PFSK-1 (cell line): Measurements from ENCODE around the gene SNX32.

Experiments
- FOXP2 ChIP-seq: optimal IDR thresholded peaks from 2 replicates; pipeline ENCODE3; 2011; ENCODE audit warnings: borderline replicate concordance, control low read depth, inconsistent platforms; ENCODE audit not compliant: insufficient read depth; ENCODE audit errors: extremely low read length, extremely low read depth
- POLR2AphosphoS5 ChIP-seq: IDR thresholded peaks from 2 replicates; pipeline ENCODE4 v1.6.1; 2012; ENCODE audit warnings: low read depth, mild to moderate bottlenecking, control low read depth, low read length, moderate library complexity
- REST ChIP-seq, 2 experiments: IDR thresholded peaks; 2 replicates each; pipeline versions ENCODE4 v1.6.1 to v1.8.0; 2011 to 2012; ENCODE audit warnings: low read depth in 2 of 2, low read length in 2 of 2, control low read depth in 1 of 2, inconsistent platforms in 1 of 2, mild to moderate bottlenecking in 1 of 2, moderate library complexity in 1 of 2; ENCODE audit not compliant: insufficient read depth in 1 of 2
- SIN3A ChIP-seq: IDR thresholded peaks from 2 replicates; pipeline ENCODE4 v1.6.1; 2012; ENCODE audit warnings: mild to moderate bottlenecking, low read length, moderate library complexity, borderline replicate concordance; ENCODE audit not compliant: insufficient read depth
- TAF1 ChIP-seq: IDR thresholded peaks from 2 replicates; pipeline ENCODE4 v1.6.1; 2012; ENCODE audit warnings: low read length, control low read depth, borderline replicate concordance; ENCODE audit not compliant: insufficient read depth

- TF ChIP-seq TAF1, result no peak
- no peak for TF ChIP-seq REST (IDR thresholded peaks at IDR 0.05; ENCODE audit: insufficient read depth in 1 of 2, low read depth in 2 of 2, low read length in 2 of 2)
- TF ChIP-seq SIN3A, result no peak
- no peak for TF ChIP-seq POLR2AphosphoS5
- TF ChIP-seq FOXP2, result no peak
These were observed 50.9 kb downstream of the SNX32 start for GRCh38 chr11:65884716-65885092.
